ENCODE data around the gene PPP1R2B. TPM values are rescaled to one million over a fixed set of nuclear protein-coding genes. Genes with fewer than 3 reads are reported as not detected.

Gene PPP1R2B
- total RNA-seq, 1 donor from 2014 or later: not detected

- no peak overlapping the region for H3K4me2 ChIP-seq (ENCODE audit: low read length)
- Mint-ChIP-seq H3K4me3 (ENCODE audit: unreplicated experiment) (no peak overlapping the region), H3K4me1 (ENCODE audit: low read depth, unreplicated experiment) (peaks cover 4% of the 10 kb centered on the region), H3K27ac (ENCODE audit: unreplicated experiment) (no peak overlapping the region), H3K36me3 (ENCODE audit: low read depth, unreplicated experiment) (no peaks in the 10 kb centered on the region), H3K9me3 (ENCODE audit: unreplicated experiment) (no peaks in the 10 kb centered on the region), H3K27me3 (ENCODE audit: low read depth, unreplicated experiment) (no peaks in the 10 kb centered on the region)
- no peaks in the 10 kb centered on the region for H3K4me1 ChIP-seq (ENCODE audit: insufficient read depth, low read length)
- no peaks in the 10 kb centered on the region for H3K79me2 ChIP-seq (ENCODE audit: insufficient read depth, low read length)
- TF ChIP-seq CTCF (IDR thresholded peaks at IDR 0.05; ENCODE audit: insufficient read depth, low read depth, low read length): no peak
- TF ChIP-seq EZH2 (IDR thresholded peaks at IDR 0.05; ENCODE audit: insufficient read depth, low read length): no peak
- DNase-seq (ENCODE audit: low read depth) (no peak), FAIRE-seq (no peak)
- no peak overlapping the region for H3K4me3 ChIP-seq (ENCODE audit: insufficient read depth, low read depth, low read length)
- no peaks in the 10 kb centered on the region for H3K36me3 ChIP-seq (ENCODE audit: insufficient read depth, low read length)
- no peak overlapping the region for H3K9ac ChIP-seq (ENCODE audit: low read length)
- H2AFZ ChIP-seq (ENCODE audit: low read depth, low read length): no peak overlapping the region
- no peak overlapping the region for H3K27ac ChIP-seq (ENCODE audit: low read depth, low read length)
- H3K27me3 ChIP-seq (ENCODE audit: insufficient read depth, low read length): no peaks in the 10 kb centered on the region
- no peaks in the 10 kb centered on the region for H4K20me1 ChIP-seq (ENCODE audit: insufficient read depth, low read length)
- no peaks in the 10 kb centered on the region for H3K9me3 ChIP-seq (ENCODE audit: insufficient read depth, low read depth, low read length)
Observed at GRCh38 chr5:156838961-156839360, 11.1 kb upstream of the PPP1R2B start.

GRCh38 chr5:156841737-156842136 lies 8.4 kb upstream of the PPP1R2B start:
- H3K36me3 Mint-ChIP-seq (ENCODE audit: low read depth, unreplicated experiment): no peaks in the 10 kb centered on the region

More at GRCh38 chr5:156841737-156842136, 8.4 kb upstream of the PPP1R2B start:
- no peak overlapping the region for H3K4me2 ChIP-seq (ENCODE audit: low read length)
- H3K9me3 ChIP-seq (ENCODE audit: insufficient read depth, low read depth, low read length): no peaks in the 10 kb centered on the region
- H3K27me3 ChIP-seq (ENCODE audit: insufficient read depth, low read length): no peaks in the 10 kb centered on the region
- DNase-seq (ENCODE audit: low read depth): no peak
- no peaks in the 10 kb centered on the region for H3K4me1 ChIP-seq (ENCODE audit: insufficient read depth, low read length)
- TF ChIP-seq CTCF (IDR thresholded peaks at IDR 0.05; ENCODE audit: insufficient read depth, low read depth, low read length) (no peak), EZH2 (IDR thresholded peaks at IDR 0.05; ENCODE audit: insufficient read depth, low read length) (no peak)
- no peak overlapping the region for H3K9ac ChIP-seq (ENCODE audit: low read length)
- H3K27ac Mint-ChIP-seq (ENCODE audit: unreplicated experiment): no peak overlapping the region
- H3K79me2 ChIP-seq (ENCODE audit: insufficient read depth, low read length): no peaks in the 10 kb centered on the region
- no peak overlapping the region for H3K27ac ChIP-seq (ENCODE audit: low read depth, low read length)
- no peaks in the 10 kb centered on the region for H3K4me1 Mint-ChIP-seq (ENCODE audit: low read depth, unreplicated experiment)
- no peak overlapping the region for H3K4me3 ChIP-seq (ENCODE audit: insufficient read depth, low read depth, low read length)
- H3K9me3 Mint-ChIP-seq (ENCODE audit: unreplicated experiment): no peaks in the 10 kb centered on the region
- no peaks in the 10 kb centered on the region for H3K27me3 Mint-ChIP-seq (ENCODE audit: low read depth, unreplicated experiment)
- no peak for FAIRE-seq
- H2AFZ ChIP-seq (ENCODE audit: low read depth, low read length): no peak overlapping the region
- no peak overlapping the region for H3K4me3 Mint-ChIP-seq (ENCODE audit: unreplicated experiment)
- no peaks in the 10 kb centered on the region for H3K36me3 ChIP-seq (ENCODE audit: insufficient read depth, low read length)
- H4K20me1 ChIP-seq (ENCODE audit: insufficient read depth, low read length): no peaks in the 10 kb centered on the region

Data from astrocyte (in vitro differentiated cells and primary cell).